ENCODE measurements around the gene NCOA1. TPM values are rescaled to one million over a fixed set of nuclear protein-coding genes. Genes with fewer than 3 reads are reported as not detected.

The NCOA1 gene
- total RNA-seq, 1 donor from 2014 or later: 48.4 TPM

DNA sequence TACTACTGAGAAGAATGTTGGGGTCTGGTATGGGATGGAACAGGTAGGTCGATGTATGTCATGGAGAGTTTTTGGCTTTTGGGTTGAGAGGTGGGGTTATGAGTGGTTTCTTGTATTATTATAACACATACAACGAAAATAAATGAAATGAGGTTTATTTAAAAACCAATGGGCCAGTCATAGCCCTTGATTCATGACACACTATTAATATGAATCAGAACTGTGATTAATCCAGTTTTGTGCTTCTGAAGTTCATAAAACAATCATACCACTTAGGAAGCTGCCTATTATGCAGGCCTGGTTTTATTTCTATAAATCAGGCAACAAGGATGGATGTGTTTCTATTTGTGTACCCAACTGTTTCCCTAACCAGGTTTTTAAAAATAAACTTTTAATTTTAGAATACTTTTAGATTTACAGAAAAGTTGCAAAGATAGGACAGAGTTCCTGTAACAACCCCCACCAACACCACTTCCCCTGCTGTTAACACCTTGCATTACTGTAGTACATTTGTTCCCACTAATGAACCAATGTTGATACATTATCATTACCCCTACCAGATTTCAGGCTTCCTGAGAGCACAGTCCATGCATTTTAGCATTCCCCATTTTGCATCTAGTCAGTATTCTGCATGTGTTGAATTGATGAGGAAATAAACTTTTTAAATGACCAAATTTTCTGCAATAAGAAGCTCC lies 37.5 kb upstream of the NCOA1 start:
- Histone ChIP-seq H3K4me1 (peaks cover 16% of the 10 kb centered on the region), H3K27me3 (no peaks in the 10 kb centered on the region), H3K9me3 (no peaks in the 10 kb centered on the region), H3K27ac (peak overlapping the region; percentile 62), H3K4me3 (peak overlapping the region; percentile 27 to 37), H3K36me3 (no peaks in the 10 kb centered on the region)
- TF ChIP-seq, protein P1, sequence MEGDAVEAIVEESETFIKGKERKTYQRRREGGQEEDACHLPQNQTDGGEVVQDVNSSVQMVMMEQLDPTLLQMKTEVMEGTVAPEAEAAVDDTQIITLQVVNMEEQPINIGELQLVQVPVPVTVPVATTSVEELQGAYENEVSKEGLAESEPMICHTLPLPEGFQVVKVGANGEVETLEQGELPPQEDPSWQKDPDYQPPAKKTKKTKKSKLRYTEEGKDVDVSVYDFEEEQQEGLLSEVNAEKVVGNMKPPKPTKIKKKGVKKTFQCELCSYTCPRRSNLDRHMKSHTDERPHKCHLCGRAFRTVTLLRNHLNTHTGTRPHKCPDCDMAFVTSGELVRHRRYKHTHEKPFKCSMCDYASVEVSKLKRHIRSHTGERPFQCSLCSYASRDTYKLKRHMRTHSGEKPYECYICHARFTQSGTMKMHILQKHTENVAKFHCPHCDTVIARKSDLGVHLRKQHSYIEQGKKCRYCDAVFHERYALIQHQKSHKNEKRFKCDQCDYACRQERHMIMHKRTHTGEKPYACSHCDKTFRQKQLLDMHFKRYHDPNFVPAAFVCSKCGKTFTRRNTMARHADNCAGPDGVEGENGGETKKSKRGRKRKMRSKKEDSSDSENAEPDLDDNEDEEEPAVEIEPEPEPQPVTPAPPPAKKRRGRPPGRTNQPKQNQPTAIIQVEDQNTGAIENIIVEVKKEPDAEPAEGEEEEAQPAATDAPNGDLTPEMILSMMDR (IDR thresholded peaks at IDR 0.05): no peak
- TF ChIP-seq POLR2A (IDR thresholded peaks at IDR 0.05) (no peak), POLR2AphosphoS5 (IDR thresholded peaks at IDR 0.05; ENCODE audit: insufficient read depth in 1 of 2, low read depth in 1 of 2) (no peak)
- intact Hi-C loops (cut with DNase I): no loop called here
- DNase-seq (ENCODE audit: extremely low spot score in 2 of 2): no peak

DNA sequence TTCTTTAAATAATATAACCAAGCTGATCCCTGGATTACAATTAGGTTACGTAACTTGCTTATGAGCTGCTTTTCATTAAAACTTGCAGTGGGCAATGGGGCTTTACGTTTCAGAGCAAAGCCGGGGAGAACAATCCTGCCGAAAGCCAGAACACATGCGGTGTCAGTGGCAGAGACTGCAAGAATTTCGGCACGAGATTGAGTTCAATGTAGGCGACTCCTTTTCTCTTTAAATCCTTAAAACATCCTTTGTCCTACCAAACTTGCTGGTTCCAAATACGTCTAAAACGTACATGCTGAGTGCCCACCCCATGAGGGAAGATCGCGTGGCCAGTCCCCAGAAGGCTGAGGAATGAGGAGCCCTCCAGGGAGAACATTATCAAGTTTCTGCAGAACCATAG lies 36.8 kb upstream of the NCOA1 start:
- Histone ChIP-seq H3K27ac (peak overlapping the region; percentile 62), H3K9me3 (no peaks in the 10 kb centered on the region), H3K4me3 (peak overlapping the region; percentile 27 to 37), H3K4me1 (peaks cover 16% of the 10 kb centered on the region), H3K27me3 (no peaks in the 10 kb centered on the region), H3K36me3 (no peaks in the 10 kb centered on the region)
- no peak for TF ChIP-seq POLR2AphosphoS5 (IDR thresholded peaks at IDR 0.05; ENCODE audit: insufficient read depth in 1 of 2, low read depth in 1 of 2)
- TF ChIP-seq, protein P1 (IDR thresholded peaks at IDR 0.05): no peak
- TF ChIP-seq POLR2A (IDR thresholded peaks at IDR 0.05): no peak
- no peak for DNase-seq (ENCODE audit: extremely low spot score in 2 of 2)
- intact Hi-C loops (cut with DNase I): no loop called here

DNA sequence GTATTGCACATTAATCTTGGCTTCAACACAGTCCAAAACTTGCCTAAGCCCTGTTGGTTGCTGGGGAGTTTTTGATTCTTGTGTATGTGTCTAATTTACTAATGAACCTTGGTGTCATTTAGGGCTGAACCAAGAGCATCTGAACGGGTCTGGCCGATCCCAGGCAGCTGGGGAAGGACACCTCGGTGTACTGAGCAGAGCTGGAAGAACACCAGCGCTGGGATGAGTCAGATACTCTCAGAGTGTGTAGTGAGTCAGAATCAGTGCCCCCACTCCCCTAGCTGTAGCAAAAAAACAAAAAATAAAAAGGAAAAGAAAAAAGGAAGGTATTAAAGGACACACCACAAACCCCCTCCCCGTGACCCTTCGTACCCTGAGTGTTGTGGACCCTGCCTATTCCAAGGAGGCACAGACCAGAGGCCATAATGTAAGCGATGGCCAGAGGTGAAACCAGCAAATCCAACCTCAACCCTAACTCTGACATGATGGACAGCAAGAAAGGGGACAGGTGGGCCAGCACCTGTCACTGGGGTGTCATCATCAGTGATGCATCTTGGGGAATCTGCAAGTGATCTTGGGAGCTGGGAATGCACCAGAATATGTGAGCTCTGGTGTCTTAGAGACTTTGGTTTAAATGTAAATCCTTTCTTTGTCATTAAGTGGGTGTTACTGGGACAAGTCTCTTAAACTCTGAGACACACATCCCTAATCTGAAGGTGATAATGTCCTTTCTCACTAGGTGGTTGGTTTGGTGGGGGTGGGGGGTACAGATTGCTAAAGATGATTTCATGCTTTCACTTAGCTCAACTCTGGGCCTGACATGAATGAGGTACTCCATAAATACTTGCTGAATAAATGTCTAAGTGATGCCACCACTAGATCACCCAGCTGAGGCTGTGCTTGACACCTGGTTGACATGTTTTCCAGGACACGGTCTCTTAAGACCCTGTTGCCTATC lies 34.2 kb upstream of the NCOA1 start:
- H3K27me3 ChIP-seq: no peaks in the 10 kb centered on the region
- no peaks in the 10 kb centered on the region for H3K36me3 ChIP-seq
- H3K27ac ChIP-seq: peak overlapping the region; percentile 60
- TF ChIP-seq, protein P1 (IDR thresholded peaks at IDR 0.05): no peak
- peak in 1 of 2 donors; percentile 14 for TF ChIP-seq POLR2AphosphoS5 (IDR thresholded peaks at IDR 0.05; ENCODE audit: insufficient read depth in 1 of 2, low read depth in 1 of 2)
- peaks cover 16% of the 10 kb centered on the region for H3K4me1 ChIP-seq
- intact Hi-C loops (cut with DNase I): no loop called here
- no peaks in the 10 kb centered on the region for H3K9me3 ChIP-seq
- no peak for DNase-seq (ENCODE audit: extremely low spot score in 2 of 2)
- no peak overlapping the region for H3K4me3 ChIP-seq

DNA sequence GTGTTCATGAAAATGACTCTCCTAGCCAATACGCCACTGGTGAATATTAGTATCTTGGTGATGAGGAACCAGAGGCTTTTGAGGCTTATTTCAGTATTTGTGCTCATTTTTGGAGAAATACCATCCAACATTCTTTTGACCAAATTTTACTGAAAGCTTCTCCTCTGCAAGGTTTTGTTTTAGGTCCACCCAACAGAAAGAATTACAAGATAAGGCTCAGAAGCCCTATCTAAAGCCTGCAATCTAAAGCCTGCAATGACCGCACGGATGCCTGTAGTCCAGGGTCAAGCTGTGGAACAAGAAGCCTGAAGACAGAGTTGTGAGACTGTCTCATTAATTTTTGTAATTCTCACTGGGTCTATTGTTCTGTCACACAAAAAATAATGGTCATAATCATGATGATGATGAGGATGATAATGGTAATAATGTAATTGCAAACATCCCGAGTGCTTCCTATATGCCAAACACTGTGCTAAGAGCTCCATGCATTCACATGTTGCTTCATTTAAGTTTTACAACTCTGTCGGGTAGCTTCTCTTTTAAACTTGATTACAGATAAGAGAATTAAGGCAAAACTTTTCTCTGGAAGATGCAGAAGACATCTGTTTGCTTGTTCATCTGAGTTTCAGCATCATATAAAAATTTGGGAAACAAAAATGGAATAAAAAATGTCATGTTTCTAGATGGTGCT lies 33.2 kb upstream of the NCOA1 start:
- no peak for DNase-seq (ENCODE audit: extremely low spot score in 2 of 2)
- Histone ChIP-seq H3K27ac (peak overlapping the region; percentile 60), H3K4me3 (no peak overlapping the region), H3K4me1 (peaks cover 16% of the 10 kb centered on the region), H3K36me3 (no peaks in the 10 kb centered on the region), H3K27me3 (no peaks in the 10 kb centered on the region), H3K9me3 (no peaks in the 10 kb centered on the region)
- intact Hi-C loops (cut with DNase I): no loop called here
- TF ChIP-seq POLR2A (IDR thresholded peaks at IDR 0.05) (no peak), POLR2AphosphoS5 (IDR thresholded peaks at IDR 0.05; ENCODE audit: insufficient read depth in 1 of 2, low read depth in 1 of 2) (no peak)
- TF ChIP-seq, protein P1 (IDR thresholded peaks at IDR 0.05): no peak

Measured in vagina (tissue), 2 donors.